HepG2 (cell line): ENCODE data around the gene LDLRAD4. TPM values are rescaled to one million over a fixed set of nuclear protein-coding genes. Genes with fewer than 3 reads are reported as not detected.
A peak's percentile ranks its signal among the peaks of the same experiment; 100 is the strongest.

Source experiments
- BCLAF1 ChIP-seq: fragments of 450-650 bp; IDR thresholded peaks from 2 replicates; pipeline ENCODE4 v1.6.1; 2017; ENCODE audit warnings: mild to moderate bottlenecking
- DR1 ChIP-seq: sonication (generic); formaldehyde crosslinking; IDR thresholded peaks from 2 replicates; pipeline ENCODE4 v1.8.0; 2021; ENCODE audit warnings: mild to moderate bottlenecking, missing genetic modification reagents, inconsistent platforms
- HOXA5 ChIP-seq: sonication (generic); formaldehyde crosslinking; IDR thresholded peaks from 2 replicates; pipeline ENCODE4 v1.4.0; 2020; ENCODE audit warnings: missing genetic modification reagents
- HOXA9 ChIP-seq: sonication (generic); formaldehyde crosslinking; IDR thresholded peaks from 2 replicates; pipeline ENCODE4 v1.8.1; 2022; ENCODE audit warnings: missing genetic modification reagents, mild to moderate bottlenecking, moderate library complexity, borderline replicate concordance
- NFE2L2 ChIP-seq: fragments of 150-350 bp; IDR thresholded peaks from 2 replicates; pipeline ENCODE4 v1.6.1; 2014; ENCODE audit warnings: low read length
- NFKBIZ ChIP-seq: IDR thresholded peaks from 2 replicates; pipeline ENCODE4 v1.6.1; 2018; ENCODE audit warnings: missing genetic modification reagents, missing compliant biosample characterization
- RFX1 ChIP-seq: fragments of 450-650 bp; IDR thresholded peaks from 2 replicates; pipeline ENCODE4 v1.6.1; 2017
- TCF7 ChIP-seq: sonication (generic); IDR thresholded peaks from 2 replicates; pipeline ENCODE4 v1.6.1; 2016; ENCODE audit warnings: antibody characterized with exemption, low read depth
- TEAD3 ChIP-seq: optimal IDR thresholded peaks from 2 replicates; pipeline ENCODE3; 2016; ENCODE audit warnings: borderline replicate concordance
- TFAP4 ChIP-seq: sonication (generic); IDR thresholded peaks from 2 replicates; pipeline ENCODE4 v1.6.1; 2016; ENCODE audit warnings: low read depth, borderline replicate concordance
- THRA ChIP-seq: sonication (generic); formaldehyde crosslinking; IDR thresholded peaks from 2 replicates; pipeline ENCODE4 v1.4.0; 2020; ENCODE audit warnings: missing genetic modification reagents, borderline replicate concordance
- ZBTB2 ChIP-seq: sonication (generic); formaldehyde crosslinking; IDR thresholded peaks from 2 replicates; pipeline ENCODE4 v1.8.0; 2022; ENCODE audit warnings: low read depth, missing genetic modification reagents
- ZNF12 ChIP-seq: sonication (generic); formaldehyde crosslinking; IDR thresholded peaks from 2 replicates; pipeline ENCODE4 v1.5.0; 2020; ENCODE audit warnings: missing genetic modification reagents
- ZNF124 ChIP-seq: sonication (generic); formaldehyde crosslinking; IDR thresholded peaks from 2 replicates; pipeline ENCODE4 v1.4.0; 2020; ENCODE audit warnings: missing genetic modification reagents
- ZNF142 ChIP-seq: sonication (generic); formaldehyde crosslinking; IDR thresholded peaks from 2 replicates; pipeline ENCODE4 v1.4.0; 2020; ENCODE audit warnings: missing genetic modification reagents
- ZNF430 ChIP-seq: sonication (generic); formaldehyde crosslinking; IDR thresholded peaks from 2 replicates; pipeline ENCODE4 v1.9.0; 2021; ENCODE audit warnings: mild to moderate bottlenecking, missing genetic modification reagents
- ZNF530 ChIP-seq: sonication (generic); formaldehyde crosslinking; IDR thresholded peaks from 2 replicates; pipeline ENCODE4 v1.5.0; 2020; ENCODE audit warnings: low read depth, mild to moderate bottlenecking, missing genetic modification reagents
- polyA plus RNA-seq, 8 experiments: library from polyadenylated mRNA; depleted of rRNA in 3 of 8; stranded (reverse) in 7 of 8; unstranded in 1 of 8; fragments of >200 nt; fragmentation: Illumina TruSeq in 4 of 8; extraction: Trizol in 4 of 8; gene quantifications; 2 replicates each; pipeline versions ENCODE4 v1.2.1 to v1.2.3, GENCODE V29; 2011 to 2016; ENCODE audit warnings: low read depth in 4 of 8, missing spikeins in 1 of 8, mixed read lengths in 1 of 8; ENCODE audit not compliant: insufficient read depth in 1 of 8
- total RNA-seq, 5 experiments: library from RNA; depleted of rRNA; stranded (reverse); fragments of >200 nt; fragmentation: Illumina TruSeq; extraction: Trizol; gene quantifications; 2 replicates each; pipeline ENCODE4 v1.2.3, GENCODE V29; 2016; ENCODE audit warnings: low read depth in 1 of 5

LDLRAD4 gene
- total and polyA plus RNA-seq, 2 of the 13 experiments (the other 11 are each of a cell fraction or from before 2014, with no cell fraction given) = 13.6 to 20.9 TPM

GRCh38 chr18:13216092-13216582 lies 2.4 kb upstream of the LDLRAD4 start (continued):
- TF ChIP-seq ZNF142 (CRISPR knock-in tag) = no peak
- no peak for TF ChIP-seq BCLAF1
- peak; percentile 60 for TF ChIP-seq TCF7
- TF ChIP-seq HOXA9 (CRISPR knock-in tag) = no peak
- no peak for TF ChIP-seq ZNF430 (CRISPR knock-in tag)
- no peak for TF ChIP-seq NFE2L2
- no peak for TF ChIP-seq ZNF530
- TF ChIP-seq ZNF124 (CRISPR knock-in tag) = no peak
- TF ChIP-seq DR1 (CRISPR knock-in tag) = no peak
- 0 out of 2 replicates have a peak, but pooled peaks have one; percentile 35 for TF ChIP-seq NFKBIZ (CRISPR knock-in tag)
- 0 out of 2 replicates have a peak, but pooled peaks have one; percentile 11 for TF ChIP-seq THRA
- TF ChIP-seq RFX1 = no peak
- TF ChIP-seq TFAP4 = peak; percentile 30; the same call in 1 of the 2 replicates
- no peak for TF ChIP-seq ZBTB2 (CRISPR knock-in tag)
- TF ChIP-seq HOXA5 (CRISPR knock-in tag) = no peak
- TF ChIP-seq ZNF12 = no peak
- peak; percentile 13 for TF ChIP-seq TEAD3 (CRISPR knock-in tag)
